ACC112 (cell line): ENCODE data around the gene SLC38A6.

Source experiments
- H2AFZ ChIP-seq: fragments of 200-600 bp; sonication (generic); one replicate; pipeline ENCODE4 v1.6.0; 2017; ENCODE audit warnings: antibody characterized with exemption, low read length; ENCODE audit not compliant: unreplicated experiment
- H3K27ac ChIP-seq: fragments of 200-600 bp; sonication (generic); 2 replicates; pipeline ENCODE4 v1.5.1; 2014; ENCODE audit warnings: low read depth, mild to moderate bottlenecking, antibody characterized with exemption, low read length, moderate library complexity
- H3K27me3 ChIP-seq: fragments of 200-600 bp; sonication (generic); 2 replicates; pipeline ENCODE4 v1.6.1; 2014; ENCODE audit warnings: mild to moderate bottlenecking, antibody characterized with exemption, low read length, moderate library complexity, mixed read lengths; ENCODE audit not compliant: insufficient read depth
- H3K36me3 ChIP-seq: fragments of 200-600 bp; sonication (generic); 2 replicates; pipeline ENCODE4 v1.6.1; 2016; ENCODE audit warnings: mild to moderate bottlenecking, antibody characterized with exemption, low read length, moderate library complexity, mixed read lengths; ENCODE audit not compliant: insufficient read depth
- H3K4me1 ChIP-seq: fragments of 200-600 bp; sonication (generic); one replicate; pipeline ENCODE4 v1.6.1; 2016; ENCODE audit warnings: low read length, mixed read lengths; ENCODE audit not compliant: insufficient read depth, unreplicated experiment, control insufficient read depth
- H3K4me3 ChIP-seq: fragments of 200-600 bp; sonication (generic); 2 replicates; pipeline ENCODE4 v1.5.1; 2014; ENCODE audit warnings: mild to moderate bottlenecking, low read depth, low read length
- H3K79me2 ChIP-seq: fragments of 200-600 bp; sonication (generic); one replicate; pipeline ENCODE4 v1.6.0; 2016; ENCODE audit warnings: low read length; ENCODE audit not compliant: control insufficient read depth, unreplicated experiment, insufficient read depth

The SLC38A6 gene

DNA sequence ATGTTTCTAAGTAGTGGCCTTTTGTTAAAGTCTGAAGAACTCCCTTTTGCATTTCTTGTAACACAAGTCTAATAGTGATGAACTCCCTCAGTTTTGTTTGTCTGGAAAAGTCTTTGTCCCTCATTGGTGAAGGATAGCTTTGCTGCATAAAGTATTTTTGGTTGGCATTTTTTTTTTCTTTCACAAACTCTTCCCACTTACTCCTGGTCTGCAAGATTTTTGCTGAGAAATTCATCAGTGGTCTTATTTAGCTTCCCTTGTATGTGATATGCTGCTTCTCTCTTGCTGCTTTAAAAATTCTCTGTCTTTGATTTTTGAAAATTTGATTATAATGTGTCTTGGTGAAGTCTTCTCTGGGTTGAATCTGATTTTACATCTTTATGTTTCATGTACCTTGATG, 22.9 kb upstream of the SLC38A6 start:
- H2AFZ ChIP-seq, result no peak overlapping the region
- no peaks in the 10 kb centered on the region for H3K4me1 ChIP-seq
- H3K27ac ChIP-seq, result no peak overlapping the region
- H3K4me3 ChIP-seq, result no peak overlapping the region
- H3K79me2 ChIP-seq, result peaks cover 6% of the 10 kb centered on the region
- no peaks in the 10 kb centered on the region for H3K27me3 ChIP-seq
- peaks cover 24% of the 10 kb centered on the region for H3K36me3 ChIP-seq

GRCh38 chr14:60963761-60964160, 17.3 kb upstream of the SLC38A6 start:
- Histone ChIP-seq H3K27ac (no peak overlapping the region), H3K4me1 (peaks cover 25% of the 10 kb centered on the region), H3K36me3 (no peaks in the 10 kb centered on the region), H2AFZ (no peak overlapping the region), H3K79me2 (peaks cover 3% of the 10 kb centered on the region), H3K27me3 (no peaks in the 10 kb centered on the region), H3K4me3 (no peak overlapping the region)

DNA sequence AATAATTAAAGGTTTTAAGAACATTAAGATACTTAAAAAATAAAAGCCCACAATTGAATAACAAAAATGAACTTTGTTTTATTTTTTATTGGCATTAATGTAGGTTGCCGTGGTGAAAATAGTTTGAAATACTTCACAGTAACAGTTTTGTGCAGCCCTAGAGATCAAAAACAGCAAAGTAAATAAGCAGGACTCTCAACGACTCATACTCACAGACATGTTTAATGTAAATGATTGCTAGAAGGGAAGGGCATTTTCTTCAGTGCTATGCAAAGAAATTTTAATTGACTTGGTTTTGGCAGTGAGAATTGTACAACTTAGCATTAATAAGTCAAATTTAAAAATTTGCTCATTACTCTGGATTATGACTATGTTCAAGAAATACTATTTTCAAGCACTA, 16.1 kb upstream of the SLC38A6 start:
- H3K27ac ChIP-seq, result peak overlapping the region; percentile 69
- no peak overlapping the region for H2AFZ ChIP-seq
- no peak overlapping the region for H3K4me3 ChIP-seq
- H3K36me3 ChIP-seq, result no peaks in the 10 kb centered on the region
- peaks cover 3% of the 10 kb centered on the region for H3K79me2 ChIP-seq
- no peaks in the 10 kb centered on the region for H3K27me3 ChIP-seq
- peaks cover 25% of the 10 kb centered on the region for H3K4me1 ChIP-seq

GRCh38 chr14:60965402-60965801, 15.6 kb upstream of the SLC38A6 start:
- H3K4me3 ChIP-seq, result no peak overlapping the region
- H2AFZ ChIP-seq, result no peak overlapping the region
- H3K36me3 ChIP-seq, result no peaks in the 10 kb centered on the region
- peaks cover 3% of the 10 kb centered on the region for H3K79me2 ChIP-seq
- peak overlapping the region; percentile 69 for H3K27ac ChIP-seq
- peaks cover 25% of the 10 kb centered on the region for H3K4me1 ChIP-seq
- H3K27me3 ChIP-seq, result no peaks in the 10 kb centered on the region

- Histone ChIP-seq H3K4me3 (no peak overlapping the region), H3K27me3 (no peaks in the 10 kb centered on the region), H3K36me3 (no peaks in the 10 kb centered on the region; the same call in 1 of the 2 replicates), H2AFZ (no peak overlapping the region), H3K27ac (no peak overlapping the region), H3K79me2 (peaks cover 3% of the 10 kb centered on the region), H3K4me1 (peaks cover 25% of the 10 kb centered on the region)
Measured at GRCh38 chr14:60968099-60968498, 12.9 kb upstream of the SLC38A6 start.

DNA sequence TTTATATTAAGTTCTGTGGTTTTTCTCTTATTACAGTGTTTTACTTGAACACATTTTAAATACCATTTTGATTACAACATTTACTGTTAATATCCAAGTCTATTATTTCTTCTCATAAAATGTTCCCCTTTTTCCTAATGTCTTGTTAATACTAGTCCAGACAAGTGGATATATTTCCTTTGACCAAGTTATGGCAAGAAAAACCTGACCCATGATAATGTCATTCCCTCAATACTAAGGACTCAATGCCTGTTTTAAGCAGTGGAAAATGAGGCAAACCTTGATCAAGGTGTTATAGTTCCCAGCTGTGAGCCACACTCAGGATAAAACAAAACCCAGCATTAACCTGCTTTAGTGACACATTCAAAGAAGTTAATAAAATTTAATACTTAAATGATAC, 12.4 kb upstream of the SLC38A6 start:
- Histone ChIP-seq H3K4me3 (no peak overlapping the region), H3K4me1 (peaks cover 21% of the 10 kb centered on the region), H2AFZ (no peak overlapping the region), H3K27me3 (no peaks in the 10 kb centered on the region), H3K79me2 (peaks cover 3% of the 10 kb centered on the region), H3K27ac (no peak overlapping the region), H3K36me3 (peaks cover 3% of the 10 kb centered on the region; the same call in 1 of the 2 replicates)

DNA sequence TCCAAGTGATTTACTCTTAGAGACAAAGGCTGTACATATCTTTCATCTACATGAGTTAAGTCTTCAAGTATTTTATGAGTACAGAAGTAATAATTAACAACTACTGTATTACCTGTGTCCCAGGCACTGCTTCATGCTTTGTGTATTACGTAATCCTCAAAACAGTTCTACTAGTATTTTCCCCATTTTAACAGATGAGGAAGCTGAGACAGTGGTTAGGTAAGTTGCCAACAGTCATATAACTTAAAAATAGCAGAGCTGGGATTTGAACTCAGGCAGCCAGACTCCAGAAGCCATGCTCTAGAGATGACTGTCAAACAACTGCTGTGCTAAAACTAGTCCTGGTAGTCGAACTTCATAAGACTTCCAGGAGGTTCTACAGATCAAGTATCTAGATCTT, 10.9 kb upstream of the SLC38A6 start:
- Histone ChIP-seq H3K27ac (no peak overlapping the region), H3K36me3 (peaks cover 9% of the 10 kb centered on the region), H3K79me2 (no peaks in the 10 kb centered on the region)

GRCh38 chr14:60971271-60971670, 9.8 kb upstream of the SLC38A6 start:
- H3K36me3 ChIP-seq, result peaks cover 14% of the 10 kb centered on the region
- H3K27ac ChIP-seq, result no peak overlapping the region
- no peaks in the 10 kb centered on the region for H3K4me1 ChIP-seq
- peaks cover 7% of the 10 kb centered on the region for H3K79me2 ChIP-seq
- H3K4me3 ChIP-seq, result no peak overlapping the region
- H2AFZ ChIP-seq, result no peak overlapping the region
- H3K27me3 ChIP-seq, result no peaks in the 10 kb centered on the region

More for the DNA sequence above, 10.9 kb upstream of the SLC38A6 start:
- no peak overlapping the region for H2AFZ ChIP-seq
- H3K4me3 ChIP-seq, result no peak overlapping the region
- H3K4me1 ChIP-seq, result peaks cover 9% of the 10 kb centered on the region
- no peaks in the 10 kb centered on the region for H3K27me3 ChIP-seq

GRCh38 chr14:60972295-60972694, 8.8 kb upstream of the SLC38A6 start:
- Histone ChIP-seq H3K36me3 (peaks cover 24% of the 10 kb centered on the region), H2AFZ (no peak overlapping the region), H3K27me3 (no peaks in the 10 kb centered on the region)

GRCh38 chr14:60973070-60973469, 8.0 kb upstream of the SLC38A6 start:
- Histone ChIP-seq H3K4me1 (peaks cover 4% of the 10 kb centered on the region), H3K27ac (no peak overlapping the region), H3K27me3 (no peaks in the 10 kb centered on the region), H3K36me3 (peaks cover 25% of the 10 kb centered on the region), H3K79me2 (peaks cover 22% of the 10 kb centered on the region), H3K4me3 (no peak overlapping the region), H2AFZ (no peak overlapping the region)

More at GRCh38 chr14:60972295-60972694, 8.8 kb upstream of the SLC38A6 start:
- H3K27ac ChIP-seq, result no peak overlapping the region
- H3K4me1 ChIP-seq, result no peaks in the 10 kb centered on the region
- peaks cover 14% of the 10 kb centered on the region for H3K79me2 ChIP-seq
- no peak overlapping the region for H3K4me3 ChIP-seq

DNA sequence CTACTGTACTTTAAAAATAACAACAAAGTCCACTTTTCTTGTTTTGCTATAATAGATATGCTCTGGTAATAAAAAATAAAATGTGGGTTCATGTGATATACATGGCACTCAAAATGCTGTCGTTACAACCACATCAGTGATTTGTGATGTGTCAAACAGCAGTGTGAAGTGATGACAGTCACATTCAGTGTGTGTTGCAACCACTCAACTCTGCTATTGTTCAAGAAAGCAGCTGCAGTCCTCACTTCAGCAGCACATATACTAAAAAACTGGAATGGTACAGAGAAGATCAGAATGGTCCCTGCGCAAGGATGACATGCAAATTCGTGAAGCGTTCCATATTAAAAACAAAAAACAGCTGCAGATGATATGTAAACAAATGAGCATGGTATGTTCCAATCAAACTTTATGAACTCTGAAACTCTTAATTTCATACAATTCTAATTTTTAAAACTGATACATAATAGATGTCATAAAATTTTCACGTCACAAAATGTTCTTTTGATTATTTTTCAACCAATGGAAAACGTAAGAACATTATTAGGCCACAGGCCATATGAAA, 6.9 kb upstream of the SLC38A6 start:
- Histone ChIP-seq H3K27ac (no peak overlapping the region), H3K27me3 (no peaks in the 10 kb centered on the region), H3K4me1 (peaks cover 15% of the 10 kb centered on the region), H3K36me3 (peaks cover 25% of the 10 kb centered on the region), H2AFZ (no peak overlapping the region), H3K79me2 (peaks cover 28% of the 10 kb centered on the region), H3K4me3 (no peak overlapping the region)
